K562 (cell line): Measurements from ENCODE around the gene PITRM1. TPM values are rescaled to one million over a fixed set of nuclear protein-coding genes. Genes with fewer than 3 reads are reported as not detected.

Source experiments
- ETV6 ChIP-seq, 3 experiments: fragments of 150-350 bp in 1 of 3; sonication (generic) in 1 of 3; formaldehyde crosslinking in 1 of 3; IDR thresholded peaks; 2 replicates each; pipeline versions ENCODE4 v1.6.1 to v1.8.0; 2014 to 2022; ENCODE audit warnings: borderline replicate concordance in 2 of 3, low read depth in 2 of 3, antibody characterized with exemption in 1 of 3, low read length in 1 of 3, mild to moderate bottlenecking in 1 of 3, missing genetic modification reagents in 1 of 3
- HDGF ChIP-seq: fragments of 450-650 bp; IDR thresholded peaks from 2 replicates; pipeline ENCODE4 v1.6.1; 2016
- ZNF253 ChIP-seq: fragments of 250-450 bp; sonication (Bioruptor Pico); conservative IDR thresholded peaks from 2 replicates; pipeline ENCODE4 v1.6.1; 2021; ENCODE audit warnings: mild to moderate bottlenecking
- polyA plus RNA-seq, 8 experiments: library from polyadenylated mRNA; depleted of rRNA in 4 of 8; stranded (reverse) in 5 of 8; unstranded in 3 of 8; fragments of >200 nt; fragmentation: Nextera tagmentation in 2 of 8; fragmentation: Illumina TruSeq in 1 of 8; extraction: Ambion mirVana in 2 of 8; extraction: Trizol in 1 of 8; gene quantifications; 2 replicates each; pipeline versions ENCODE4 v1.2.1 to v1.2.3, GENCODE V29; 2011 to 2014; ENCODE audit warnings: inconsistent platforms in 1 of 8, missing spikeins in 1 of 8
- total RNA-seq, 7 experiments: library from RNA; depleted of rRNA in 6 of 7; stranded (reverse); fragments of >200 nt in 6 of 7; fragmentation: Illumina TruSeq in 2 of 7; extraction: Trizol in 2 of 7; gene quantifications; 2 replicates each; pipeline versions ENCODE4 v1.2.1 to v1.2.3, GENCODE V29; 2011 to 2021; ENCODE audit warnings: low replicate concordance in 1 of 7
- TF ChIP-seq, protein P1 (sequence below), 2 experiments: fragments of 450-650 bp; IDR thresholded peaks; 2 replicates each; pipeline ENCODE4 v1.6.1; 2016; ENCODE audit warnings: mild to moderate bottlenecking in 2 of 2, borderline replicate concordance in 1 of 2, low read depth in 1 of 2, moderate library complexity in 1 of 2
- TF ChIP-seq, protein P2 (sequence below), 3 experiments: IDR thresholded peaks in 2 of 3; conservative IDR thresholded peaks in 1 of 3; 2 replicates each; pipeline ENCODE4 v1.5.1; 2011 to 2012; ENCODE audit warnings: low read length in 3 of 3, mild to moderate bottlenecking in 3 of 3, control low read depth in 2 of 3, improper control_type of control experiment in 1 of 3, inconsistent platforms in 1 of 3, low read depth in 1 of 3, mixed read lengths in 1 of 3, moderate library complexity in 1 of 3; ENCODE audit not compliant: insufficient read depth in 2 of 3
- TF ChIP-seq, protein P3 (sequence below): fragments of 150-350 bp; conservative IDR thresholded peaks from 2 replicates; pipeline ENCODE4 v1.6.1; 2014; ENCODE audit warnings: low read length
- TF ChIP-seq, protein P4 (sequence below): fragments of 250-450 bp; sonication (Bioruptor Pico); IDR thresholded peaks from 2 replicates; pipeline ENCODE4 v1.4.0; 2020; ENCODE audit warnings: mild to moderate bottlenecking

The PITRM1 gene
- total and polyA plus RNA-seq, 9 of the 15 experiments (the other 6 are each of a cell fraction or from before 2014, with no cell fraction given): 21.1 to 70.4 (median 39.7) TPM

DNA sequence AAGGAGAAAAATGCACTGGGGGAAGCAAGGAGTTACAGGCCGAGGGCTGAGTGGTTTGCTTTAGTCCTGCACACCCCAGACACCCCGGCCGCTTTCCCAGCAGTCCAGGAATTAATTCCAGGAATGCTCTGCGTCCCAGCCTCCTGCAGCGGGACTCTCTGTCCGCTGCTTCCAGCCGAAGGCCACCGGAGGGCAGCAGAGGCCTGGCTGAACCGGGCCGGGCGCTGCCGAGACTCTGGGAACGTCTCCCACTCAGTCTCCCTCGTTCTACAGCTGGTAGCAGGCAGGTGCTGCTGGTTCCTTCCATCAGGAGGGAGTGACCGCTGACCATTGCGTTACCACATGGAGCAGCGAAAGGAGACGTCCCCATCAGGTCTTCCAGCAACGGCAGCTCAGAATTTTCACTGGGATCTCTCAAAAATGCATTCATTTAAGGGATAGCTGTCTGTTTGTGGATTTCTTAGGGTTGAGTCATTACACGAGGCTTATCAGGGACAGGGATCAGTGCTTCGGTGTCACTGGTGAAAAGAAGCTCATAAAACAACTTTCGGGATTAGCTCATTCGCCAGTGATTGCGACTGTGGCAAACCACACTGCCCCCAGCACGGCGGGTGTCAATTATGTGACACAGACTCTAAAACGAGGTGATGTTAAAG lies 24.9 kb upstream of the PITRM1 start (continued):
- TF ChIP-seq, protein P1, sequence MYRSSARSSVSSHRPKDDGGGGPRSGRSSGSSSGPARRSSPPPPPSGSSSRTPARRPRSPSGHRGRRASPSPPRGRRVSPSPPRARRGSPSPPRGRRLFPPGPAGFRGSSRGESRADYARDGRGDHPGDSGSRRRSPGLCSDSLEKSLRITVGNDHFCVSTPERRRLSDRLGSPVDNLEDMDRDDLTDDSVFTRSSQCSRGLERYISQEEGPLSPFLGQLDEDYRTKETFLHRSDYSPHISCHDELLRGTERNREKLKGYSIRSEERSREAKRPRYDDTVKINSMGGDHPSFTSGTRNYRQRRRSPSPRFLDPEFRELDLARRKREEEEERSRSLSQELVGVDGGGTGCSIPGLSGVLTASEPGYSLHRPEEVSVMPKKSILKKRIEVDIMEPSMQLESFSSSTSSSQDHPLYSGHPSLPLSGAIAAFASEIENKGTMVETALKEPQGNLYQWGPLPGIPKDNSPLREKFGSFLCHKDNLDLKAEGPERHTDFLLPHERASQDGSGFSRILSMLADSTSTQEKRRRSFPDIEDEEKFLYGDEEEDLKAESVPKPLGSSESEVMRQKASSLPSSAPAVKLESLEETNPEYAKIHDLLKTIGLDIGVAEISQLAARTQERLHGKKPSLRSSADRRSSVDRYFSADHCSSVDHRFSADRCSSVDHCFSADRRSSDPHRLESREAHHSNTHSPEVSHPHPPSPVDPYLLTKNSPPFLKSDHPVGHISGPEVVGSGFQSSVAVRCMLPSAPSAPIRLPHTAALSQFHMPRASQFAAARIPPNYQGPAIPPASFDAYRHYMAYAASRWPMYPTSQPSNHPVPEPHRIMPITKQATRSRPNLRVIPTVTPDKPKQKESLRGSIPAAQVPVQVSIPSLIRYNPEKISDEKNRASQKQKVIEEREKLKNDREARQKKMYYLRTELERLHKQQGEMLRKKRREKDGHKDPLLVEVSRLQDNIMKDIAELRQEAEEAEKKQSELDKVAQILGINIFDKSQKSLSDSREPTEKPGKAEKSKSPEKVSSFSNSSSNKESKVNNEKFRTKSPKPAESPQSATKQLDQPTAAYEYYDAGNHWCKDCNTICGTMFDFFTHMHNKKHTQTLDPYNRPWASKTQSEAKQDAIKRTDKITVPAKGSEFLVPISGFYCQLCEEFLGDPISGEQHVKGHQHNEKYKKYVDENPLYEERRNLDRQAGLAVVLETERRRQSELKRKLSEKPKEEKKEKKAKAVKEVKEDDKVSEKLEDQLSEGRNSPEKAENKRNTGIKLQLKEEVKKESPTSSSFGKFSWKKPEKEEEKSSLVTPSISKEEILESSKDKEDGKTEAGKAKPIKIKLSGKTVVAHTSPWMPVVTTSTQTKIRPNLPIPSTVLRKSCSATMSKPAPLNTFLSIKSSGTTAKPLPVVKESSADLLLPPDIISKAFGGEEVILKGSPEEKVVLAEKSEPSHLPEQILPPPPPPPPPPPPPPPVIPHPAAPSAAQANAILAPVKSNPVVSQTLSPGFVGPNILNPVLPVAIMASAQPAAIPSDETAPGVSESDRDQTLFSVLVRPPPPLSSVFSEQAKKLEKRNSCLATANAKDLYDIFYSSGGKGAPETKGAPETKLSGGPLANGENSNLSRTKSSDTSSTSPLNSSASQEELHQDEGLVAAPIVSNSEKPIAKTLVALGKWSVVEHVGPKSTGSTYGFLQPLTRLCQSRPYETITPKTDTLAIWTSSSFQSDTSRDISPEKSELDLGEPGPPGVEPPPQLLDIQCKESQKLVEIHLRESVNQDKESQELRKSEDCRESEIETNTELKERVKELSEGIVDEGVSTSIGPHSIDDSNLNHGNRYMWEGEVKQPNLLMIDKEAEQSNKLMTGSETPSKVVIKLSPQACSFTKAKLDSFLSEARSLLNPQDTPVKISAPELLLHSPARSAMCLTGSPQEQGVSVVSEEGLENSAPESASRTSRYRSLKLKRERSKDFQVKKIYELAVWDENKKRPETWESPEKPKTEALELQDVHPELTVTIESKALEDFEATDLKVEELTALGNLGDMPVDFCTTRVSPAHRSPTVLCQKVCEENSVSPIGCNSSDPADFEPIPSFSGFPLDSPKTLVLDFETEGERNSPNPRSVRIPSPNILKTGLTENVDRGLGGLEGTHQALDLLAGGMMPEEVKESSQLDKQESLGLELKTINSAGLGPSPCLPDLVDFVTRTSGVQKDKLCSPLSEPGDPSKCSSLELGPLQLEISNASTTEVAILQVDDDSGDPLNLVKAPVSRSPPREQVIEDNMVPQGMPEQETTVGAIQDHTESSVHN (IDR thresholded peaks at IDR 0.05; ENCODE audit: borderline replicate concordance in 1 of 2, low read depth in 1 of 2): 0 out of 4 replicates have a peak, but pooled peaks of 1 of the 2 experiments have one; percentile 55
- TF ChIP-seq, protein P2, sequence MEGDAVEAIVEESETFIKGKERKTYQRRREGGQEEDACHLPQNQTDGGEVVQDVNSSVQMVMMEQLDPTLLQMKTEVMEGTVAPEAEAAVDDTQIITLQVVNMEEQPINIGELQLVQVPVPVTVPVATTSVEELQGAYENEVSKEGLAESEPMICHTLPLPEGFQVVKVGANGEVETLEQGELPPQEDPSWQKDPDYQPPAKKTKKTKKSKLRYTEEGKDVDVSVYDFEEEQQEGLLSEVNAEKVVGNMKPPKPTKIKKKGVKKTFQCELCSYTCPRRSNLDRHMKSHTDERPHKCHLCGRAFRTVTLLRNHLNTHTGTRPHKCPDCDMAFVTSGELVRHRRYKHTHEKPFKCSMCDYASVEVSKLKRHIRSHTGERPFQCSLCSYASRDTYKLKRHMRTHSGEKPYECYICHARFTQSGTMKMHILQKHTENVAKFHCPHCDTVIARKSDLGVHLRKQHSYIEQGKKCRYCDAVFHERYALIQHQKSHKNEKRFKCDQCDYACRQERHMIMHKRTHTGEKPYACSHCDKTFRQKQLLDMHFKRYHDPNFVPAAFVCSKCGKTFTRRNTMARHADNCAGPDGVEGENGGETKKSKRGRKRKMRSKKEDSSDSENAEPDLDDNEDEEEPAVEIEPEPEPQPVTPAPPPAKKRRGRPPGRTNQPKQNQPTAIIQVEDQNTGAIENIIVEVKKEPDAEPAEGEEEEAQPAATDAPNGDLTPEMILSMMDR (IDR thresholded peaks at IDR 0.05 in 2 of 3, conservative IDR thresholded peaks at IDR 0.05 in 1 of 3; ENCODE audit: insufficient read depth in 2 of 3, low read depth in 1 of 3, low read length in 3 of 3): peak; percentile 81 to 88 (median 86)
- TF ChIP-seq, protein P3, sequence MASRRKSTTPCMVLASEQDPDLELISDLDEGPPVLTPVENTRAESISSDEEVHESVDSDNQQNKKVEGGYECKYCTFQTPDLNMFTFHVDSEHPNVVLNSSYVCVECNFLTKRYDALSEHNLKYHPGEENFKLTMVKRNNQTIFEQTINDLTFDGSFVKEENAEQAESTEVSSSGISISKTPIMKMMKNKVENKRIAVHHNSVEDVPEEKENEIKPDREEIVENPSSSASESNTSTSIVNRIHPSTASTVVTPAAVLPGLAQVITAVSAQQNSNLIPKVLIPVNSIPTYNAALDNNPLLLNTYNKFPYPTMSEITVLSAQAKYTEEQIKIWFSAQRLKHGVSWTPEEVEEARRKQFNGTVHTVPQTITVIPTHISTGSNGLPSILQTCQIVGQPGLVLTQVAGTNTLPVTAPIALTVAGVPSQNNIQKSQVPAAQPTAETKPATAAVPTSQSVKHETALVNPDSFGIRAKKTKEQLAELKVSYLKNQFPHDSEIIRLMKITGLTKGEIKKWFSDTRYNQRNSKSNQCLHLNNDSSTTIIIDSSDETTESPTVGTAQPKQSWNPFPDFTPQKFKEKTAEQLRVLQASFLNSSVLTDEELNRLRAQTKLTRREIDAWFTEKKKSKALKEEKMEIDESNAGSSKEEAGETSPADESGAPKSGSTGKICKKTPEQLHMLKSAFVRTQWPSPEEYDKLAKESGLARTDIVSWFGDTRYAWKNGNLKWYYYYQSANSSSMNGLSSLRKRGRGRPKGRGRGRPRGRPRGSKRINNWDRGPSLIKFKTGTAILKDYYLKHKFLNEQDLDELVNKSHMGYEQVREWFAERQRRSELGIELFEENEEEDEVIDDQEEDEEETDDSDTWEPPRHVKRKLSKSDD: no peak
- TF ChIP-seq, protein P4, sequence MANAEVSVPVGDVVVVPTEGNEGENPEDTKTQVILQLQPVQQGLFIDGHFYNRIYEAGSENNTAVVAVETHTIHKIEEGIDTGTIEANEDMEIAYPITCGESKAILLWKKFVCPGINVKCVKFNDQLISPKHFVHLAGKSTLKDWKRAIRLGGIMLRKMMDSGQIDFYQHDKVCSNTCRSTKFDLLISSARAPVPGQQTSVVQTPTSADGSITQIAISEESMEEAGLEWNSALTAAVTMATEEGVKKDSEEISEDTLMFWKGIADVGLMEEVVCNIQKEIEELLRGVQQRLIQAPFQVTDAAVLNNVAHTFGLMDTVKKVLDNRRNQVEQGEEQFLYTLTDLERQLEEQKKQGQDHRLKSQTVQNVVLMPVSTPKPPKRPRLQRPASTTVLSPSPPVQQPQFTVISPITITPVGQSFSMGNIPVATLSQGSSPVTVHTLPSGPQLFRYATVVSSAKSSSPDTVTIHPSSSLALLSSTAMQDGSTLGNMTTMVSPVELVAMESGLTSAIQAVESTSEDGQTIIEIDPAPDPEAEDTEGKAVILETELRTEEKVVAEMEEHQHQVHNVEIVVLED (CRISPR knock-in tag): no peak
- TF ChIP-seq ETV6 (IDR thresholded peaks at IDR 0.05; ENCODE audit: borderline replicate concordance in 1 of 2, low read depth in 2 of 2, low read length in 1 of 2) (no peak), ETV6 (CRISPR knock-in tag; IDR thresholded peaks at IDR 0.05; ENCODE audit: borderline replicate concordance) (no peak), HDGF (no peak), ZNF253 (CRISPR knock-in tag) (no peak)
